ENCODE data around the gene TEAD1.

Gene TEAD1

DNA sequence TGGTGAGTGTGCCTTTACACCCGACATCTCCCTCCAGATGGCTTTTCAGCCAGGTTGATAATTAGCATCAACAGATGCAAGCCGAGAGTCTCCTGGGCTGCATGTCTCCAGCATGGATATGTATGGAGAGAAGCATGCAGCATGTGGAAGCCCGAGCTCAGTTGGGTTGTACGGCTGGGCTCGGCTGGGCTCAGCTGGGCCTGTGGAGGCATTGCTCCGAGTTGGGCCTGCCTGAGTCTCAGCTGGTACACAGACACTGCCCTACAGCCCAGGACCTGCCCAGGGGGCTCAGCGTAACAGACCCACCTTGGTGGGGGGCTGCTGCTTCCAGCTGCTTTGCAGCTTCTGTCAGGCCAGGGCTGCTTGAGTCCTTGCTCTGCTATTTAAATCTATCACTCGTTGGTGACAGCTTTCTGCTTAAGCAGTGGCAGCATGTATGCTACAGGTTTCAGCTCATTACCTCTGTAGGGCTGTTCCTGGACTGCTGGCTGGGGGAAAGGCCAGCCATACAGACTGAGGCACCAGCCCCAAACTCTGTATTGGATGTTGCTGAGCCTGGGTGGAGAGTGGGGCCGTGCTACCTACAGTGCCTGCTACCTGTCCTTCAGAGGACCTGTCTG is 115.5 kb downstream of the TEAD1 start:
- no peak for DNase-seq (ENCODE audit: low read depth)

DNA sequence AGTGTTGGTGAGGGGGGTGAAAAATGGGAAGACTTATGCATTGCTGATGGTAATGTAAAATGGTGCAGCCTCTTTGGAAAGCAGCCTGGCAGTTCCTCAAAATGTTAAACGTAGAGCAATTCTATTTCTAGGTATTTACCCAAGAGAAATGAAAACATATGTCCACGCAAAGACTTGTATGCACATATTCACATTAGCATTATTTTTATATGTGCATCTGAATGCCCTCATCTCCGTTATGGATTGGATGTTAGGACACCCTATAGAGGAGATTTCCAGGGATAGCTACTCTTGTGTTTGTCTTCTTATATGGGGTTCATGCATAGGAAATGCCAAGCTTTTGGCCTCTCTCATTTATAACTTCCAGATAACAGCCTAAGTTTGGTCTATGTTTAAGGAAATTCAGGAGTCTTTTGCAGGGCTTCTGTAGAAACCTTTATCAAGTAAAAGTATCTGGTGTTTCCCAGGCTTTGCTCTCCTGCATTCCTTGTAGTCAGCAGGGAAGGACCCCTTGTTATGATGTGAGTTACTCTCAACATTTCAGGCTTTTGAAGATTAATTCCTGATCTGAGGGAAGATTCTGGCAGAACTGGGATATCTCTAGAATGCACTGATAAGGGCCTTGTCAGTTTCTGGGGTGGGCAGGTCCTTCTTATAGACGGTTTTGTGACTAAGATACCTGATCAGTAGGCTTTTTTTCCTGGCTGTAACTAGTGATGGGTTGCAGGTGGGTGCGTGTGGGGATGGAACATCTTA is 116.8 kb downstream of the TEAD1 start:
- no peak for DNase-seq (ENCODE audit: low read depth)

DNA sequence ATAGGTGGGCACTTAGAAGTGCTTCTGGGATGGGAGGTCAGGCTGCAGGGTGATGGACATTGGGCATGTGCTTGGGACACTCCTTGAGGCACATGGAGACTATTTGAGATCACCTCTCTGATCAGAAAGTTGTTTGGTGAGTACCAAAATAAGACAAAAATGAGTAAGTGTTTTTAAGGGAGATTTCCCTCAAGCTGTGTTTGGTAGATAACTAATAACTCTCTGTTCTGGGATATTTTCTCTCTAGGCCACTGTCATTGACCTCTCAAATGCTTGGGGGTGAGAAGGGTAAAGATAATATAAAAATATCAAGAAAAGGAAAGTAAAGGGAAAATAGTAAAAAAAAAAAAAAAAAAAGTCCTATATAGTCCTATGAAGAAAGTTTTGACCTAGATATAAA is 117.8 kb downstream of the TEAD1 start:
- no peak for DNase-seq (ENCODE audit: low read depth)

DNA sequence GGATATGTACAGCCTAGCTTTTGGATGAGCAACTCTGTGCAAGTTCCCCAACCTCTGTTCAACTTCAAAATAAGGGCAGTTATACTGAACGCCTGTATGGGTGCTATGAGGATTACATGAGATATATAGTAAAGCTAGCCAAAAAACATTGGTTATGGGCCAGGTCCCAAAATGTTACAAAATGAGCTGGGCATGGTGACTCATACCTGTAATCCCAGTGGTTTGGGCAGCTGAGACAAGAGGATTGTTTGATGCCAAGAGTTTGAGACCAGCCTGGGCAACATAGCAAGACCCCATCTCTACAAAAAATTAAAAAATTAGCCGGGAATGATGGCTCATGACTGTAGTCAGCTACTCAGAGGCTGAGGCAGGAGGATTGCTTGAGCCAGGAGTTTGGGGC is 118.4 kb downstream of the TEAD1 start:
- no peak for DNase-seq (ENCODE audit: low read depth)

DNA sequence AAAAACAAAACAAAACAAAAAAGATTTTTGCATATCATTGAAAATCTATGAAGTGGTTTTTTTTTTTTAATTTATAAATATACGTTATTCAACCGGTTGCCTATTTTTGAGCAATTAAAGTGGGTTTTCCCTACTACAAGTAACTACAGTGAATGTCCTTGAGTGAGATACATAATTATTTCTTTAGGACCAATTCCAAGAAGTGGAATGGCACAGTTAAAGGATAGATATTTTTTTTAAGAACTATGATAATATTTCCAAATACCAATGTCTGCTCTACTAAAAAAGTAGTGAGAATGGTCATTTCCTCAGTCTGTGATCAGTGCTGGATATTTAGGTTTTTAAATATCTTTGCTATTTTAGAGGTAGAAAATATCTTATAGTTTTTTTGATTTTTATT is 118.8 kb downstream of the TEAD1 start:
- no peak for DNase-seq (ENCODE audit: low read depth)

DNA sequence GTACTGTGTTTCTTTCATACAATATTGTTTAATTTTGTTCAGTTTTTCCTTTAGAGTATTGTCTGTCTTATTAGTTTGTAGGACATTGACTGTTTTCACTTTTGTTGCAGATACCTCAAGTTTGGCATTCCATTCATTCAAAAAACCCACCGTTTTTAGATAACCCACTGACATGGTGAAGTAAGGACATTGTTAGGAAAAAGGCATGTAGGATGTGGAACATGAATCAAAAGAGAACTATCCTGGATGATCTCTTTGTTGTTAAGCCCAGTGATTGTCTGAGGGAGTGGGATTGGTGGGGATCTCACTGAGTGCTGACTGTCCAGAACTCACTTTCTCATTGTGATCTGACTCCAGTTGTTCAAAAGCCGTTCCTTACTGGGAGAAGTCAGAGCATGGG is 119.3 kb downstream of the TEAD1 start:
- no peak for DNase-seq (ENCODE audit: low read depth)

DNA sequence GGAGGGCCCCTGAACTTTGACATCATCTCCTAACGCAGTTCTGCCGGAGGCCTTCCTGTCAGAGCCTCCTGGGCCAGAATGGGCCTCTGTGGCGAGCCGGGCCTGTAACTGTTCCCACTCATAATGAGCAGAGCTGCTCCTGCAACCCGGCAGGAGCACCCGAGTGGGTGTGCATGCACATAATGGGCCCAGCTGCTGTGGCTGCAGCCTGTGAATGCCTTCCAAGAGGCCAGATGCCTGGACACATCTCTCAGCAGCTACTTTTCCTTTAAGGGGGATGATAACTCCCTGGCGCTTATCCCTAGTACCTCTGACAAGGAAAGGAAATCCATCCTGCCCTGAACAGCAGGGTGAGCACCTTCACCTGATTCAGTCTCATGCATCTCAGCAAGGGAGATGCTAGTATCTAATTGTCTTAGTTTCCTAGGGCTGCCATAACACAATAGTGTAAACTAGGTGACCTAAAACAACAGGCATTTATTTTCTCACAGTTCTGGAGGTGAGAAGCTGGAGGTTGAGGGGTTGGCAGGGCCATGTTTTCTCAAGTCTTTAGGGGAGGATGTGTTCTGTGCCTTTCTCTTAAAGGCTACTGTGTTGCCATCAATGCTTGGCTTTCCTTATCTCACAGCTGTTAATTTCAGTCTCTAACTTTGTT is 120.5 kb downstream of the TEAD1 start:
- no peak for DNase-seq (ENCODE audit: low read depth)

DNA sequence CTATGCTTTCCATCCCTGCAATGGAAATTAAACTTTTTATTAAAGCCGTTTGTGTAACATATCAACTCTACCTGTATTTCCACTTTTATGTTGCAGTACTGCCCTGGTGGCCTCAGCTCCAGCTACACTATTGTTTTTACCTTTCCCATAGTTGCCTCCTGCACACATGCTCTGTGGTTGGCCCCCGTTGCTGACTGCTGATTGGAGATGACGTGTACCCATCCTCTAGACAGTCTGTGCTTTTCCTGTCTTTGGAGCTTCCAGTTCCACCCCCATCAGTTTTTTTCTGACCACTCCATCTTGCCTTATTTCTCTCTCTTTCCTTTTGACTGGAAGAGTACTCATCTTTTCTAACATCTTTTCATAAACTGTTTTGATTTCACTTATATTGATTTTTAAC is 123.8 kb downstream of the TEAD1 start:
- DNase-seq (ENCODE audit: low read depth): no peak

DNA sequence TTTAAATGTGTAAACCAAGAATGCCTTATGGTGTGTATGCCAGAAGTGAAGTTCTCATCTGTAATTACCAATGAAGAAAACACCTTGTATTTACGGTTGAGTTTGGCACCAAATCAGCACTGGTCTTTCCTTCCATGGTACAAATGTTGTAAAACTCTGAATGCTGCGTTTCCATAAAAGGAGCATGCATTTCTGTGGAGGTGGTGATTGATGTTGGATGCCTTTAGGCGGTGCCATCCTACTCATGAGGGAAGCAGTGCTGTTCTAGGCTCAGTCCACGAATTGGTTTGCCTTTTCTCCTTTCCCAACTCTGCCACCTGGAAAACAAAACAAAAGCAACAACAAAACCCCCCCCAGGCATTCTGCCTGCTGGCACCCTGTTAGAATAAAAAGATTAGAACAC is 124.4 kb downstream of the TEAD1 start:
- DNase-seq (ENCODE audit: low read depth): no peak

DNA sequence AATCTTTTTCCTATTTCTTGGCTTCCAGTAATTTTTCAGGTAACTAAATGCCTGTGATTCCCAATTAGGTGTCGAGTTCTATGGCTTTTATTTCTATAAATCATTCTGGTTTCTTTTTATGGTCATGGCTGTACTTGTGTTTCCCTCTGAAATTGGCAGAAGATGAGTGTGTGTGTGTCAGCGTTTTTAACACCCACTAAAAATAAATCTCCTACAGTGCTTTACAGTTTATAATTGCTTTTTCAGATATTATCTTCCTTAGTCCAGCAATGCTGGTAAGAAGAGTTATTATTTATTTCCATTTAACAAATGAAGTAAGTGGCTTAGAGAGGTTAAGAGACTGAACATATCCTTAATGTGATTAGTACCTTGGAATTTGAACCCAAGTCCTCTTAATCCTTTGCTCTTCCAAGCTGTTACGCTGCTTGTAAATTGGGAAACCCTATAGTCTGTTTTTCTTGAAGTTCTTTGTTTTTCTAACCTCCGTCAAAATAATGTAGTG is 125.2 kb downstream of the TEAD1 start:
- no peak for DNase-seq (ENCODE audit: low read depth)

DNA sequence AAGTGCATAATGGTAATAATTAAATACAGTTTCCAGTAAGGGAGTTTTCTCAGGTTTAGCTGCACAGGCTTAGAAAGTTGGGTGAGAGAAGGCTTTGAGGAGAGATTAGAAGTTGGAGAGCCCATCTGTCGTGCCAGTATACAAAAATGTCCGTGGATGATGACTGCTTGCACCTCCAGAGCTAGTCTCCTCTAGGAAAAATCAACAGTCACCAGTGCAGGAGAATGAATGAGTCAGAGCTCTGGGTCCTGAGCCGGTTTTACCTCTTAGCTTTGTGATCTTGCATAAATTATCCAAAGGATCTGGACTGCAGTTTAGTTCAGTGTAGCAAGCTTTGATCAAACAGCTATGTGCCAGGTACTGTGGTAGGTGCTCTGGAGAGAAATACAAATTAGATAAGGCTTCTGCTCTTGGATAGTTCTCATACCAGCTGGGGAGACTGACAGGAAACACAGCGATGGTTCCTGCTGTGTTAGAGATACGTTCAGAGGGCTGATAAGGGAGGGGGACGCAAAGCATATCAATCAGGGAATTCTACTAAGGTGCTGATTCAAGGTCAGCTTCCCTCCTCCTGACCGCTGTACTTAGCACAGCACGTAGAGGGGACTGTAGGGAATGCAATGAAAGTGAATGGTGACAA is 125.9 kb downstream of the TEAD1 start:
- DNase-seq (ENCODE audit: low read depth): no peak

DNA sequence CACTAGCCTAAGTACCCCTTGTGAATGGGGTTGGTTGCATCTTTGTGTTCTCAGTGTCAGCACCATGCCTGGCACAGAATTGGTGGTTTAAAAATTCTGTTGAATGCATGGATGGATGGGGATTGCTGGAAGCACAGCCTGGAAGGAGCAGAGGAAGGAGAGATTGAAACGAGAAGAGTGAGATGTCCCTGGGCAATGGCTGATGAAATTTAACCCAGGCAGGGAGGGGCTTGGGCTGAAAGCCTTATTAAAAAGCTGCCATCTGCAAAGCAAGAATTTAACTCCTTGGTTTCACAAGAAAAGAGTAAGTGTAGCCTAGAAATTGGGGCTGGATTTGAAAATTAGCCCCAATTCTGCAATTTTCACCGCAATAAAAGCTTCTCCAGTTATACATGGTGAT is 126.7 kb downstream of the TEAD1 start:
- DNase-seq (ENCODE audit: low read depth): no peak

DNA sequence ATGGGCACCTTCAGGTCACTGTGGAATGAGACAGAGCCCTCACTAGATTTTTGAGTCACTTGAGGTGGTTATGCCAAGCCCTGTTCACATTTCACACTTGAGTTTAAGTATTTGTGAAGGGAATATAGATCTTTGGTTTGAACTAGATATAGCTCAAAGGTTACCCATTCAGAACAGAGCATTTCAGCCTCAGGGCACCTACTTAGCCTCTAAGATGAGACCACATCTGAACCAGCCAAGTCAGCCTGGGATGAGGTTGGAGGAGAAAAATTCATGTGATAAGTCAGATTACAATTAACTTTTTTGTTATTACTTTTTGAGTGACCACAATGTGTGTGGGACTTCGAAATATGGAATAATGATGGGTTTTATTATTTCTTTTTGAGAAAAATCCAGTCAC is 127.8 kb downstream of the TEAD1 start:
- no peak for DNase-seq (ENCODE audit: low read depth)

DNA sequence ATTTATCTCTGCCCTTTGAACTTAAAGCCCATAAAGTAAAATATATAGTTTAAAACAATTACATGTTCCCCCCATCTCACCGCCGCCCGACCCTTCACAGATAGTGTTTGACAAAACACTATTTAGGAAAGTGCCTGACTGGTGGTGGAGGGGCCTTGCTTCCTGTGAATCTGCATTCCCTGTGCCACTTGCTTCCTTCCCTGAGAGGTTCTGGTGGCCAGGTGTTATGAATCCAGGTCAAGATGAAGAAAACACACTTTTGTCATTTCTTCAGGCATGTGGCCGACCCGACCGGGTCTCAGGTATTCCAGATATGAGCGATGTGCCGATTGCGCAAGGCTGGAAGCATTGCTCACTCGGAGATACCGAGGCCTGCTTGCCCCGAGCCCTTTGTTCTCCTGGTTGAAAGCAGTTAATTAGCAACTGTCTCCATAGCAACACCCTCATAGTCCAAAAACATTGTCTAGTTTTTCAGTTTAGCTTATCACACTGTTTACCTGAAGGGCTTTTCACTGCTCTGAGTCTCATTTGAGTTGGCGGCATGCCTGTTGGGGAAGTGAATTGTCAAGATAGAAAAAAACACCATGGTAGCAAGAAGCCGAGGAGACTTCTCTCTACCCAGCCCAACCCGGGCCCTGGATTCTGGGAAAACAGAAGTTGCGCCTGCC is 128.3 kb downstream of the TEAD1 start:
- DNase-seq (ENCODE audit: low read depth): no peak

DNA sequence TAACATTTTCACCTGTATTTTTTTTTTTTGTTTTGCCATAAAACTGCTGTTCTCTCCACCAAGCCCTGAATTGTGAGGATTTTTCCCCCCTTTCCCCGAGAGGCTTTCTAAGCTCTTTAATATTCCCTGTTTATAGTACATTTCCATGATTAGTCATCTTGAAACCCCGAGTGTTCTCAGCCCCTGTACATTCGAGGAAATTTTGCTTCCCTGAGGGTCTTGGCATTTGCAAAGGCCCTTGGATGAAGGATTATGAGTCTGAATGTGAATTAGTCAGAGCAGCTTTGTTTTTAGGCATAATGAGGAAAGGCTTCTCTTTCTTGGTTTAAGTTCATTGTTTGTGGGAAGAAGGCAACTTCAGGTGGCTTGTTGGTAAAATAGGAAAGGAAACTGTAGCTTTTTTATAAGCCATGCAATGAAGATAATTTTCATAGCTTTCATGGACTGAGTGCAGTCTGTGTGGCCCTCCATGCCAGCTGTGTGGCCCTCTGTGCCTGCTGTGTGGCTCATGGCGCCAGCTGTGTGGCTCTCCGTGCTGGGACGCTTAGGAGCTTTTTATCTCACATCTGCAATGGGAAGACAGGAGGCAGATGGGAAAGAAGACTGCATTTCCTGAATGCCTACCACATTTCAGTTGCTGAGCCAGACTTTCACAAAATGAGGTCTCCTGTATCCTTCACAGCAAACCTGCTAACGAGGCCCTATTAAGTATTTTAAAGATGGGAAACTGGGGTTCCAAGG is 129.0 kb downstream of the TEAD1 start:
- DNase-seq (ENCODE audit: low read depth): no peak

DNA sequence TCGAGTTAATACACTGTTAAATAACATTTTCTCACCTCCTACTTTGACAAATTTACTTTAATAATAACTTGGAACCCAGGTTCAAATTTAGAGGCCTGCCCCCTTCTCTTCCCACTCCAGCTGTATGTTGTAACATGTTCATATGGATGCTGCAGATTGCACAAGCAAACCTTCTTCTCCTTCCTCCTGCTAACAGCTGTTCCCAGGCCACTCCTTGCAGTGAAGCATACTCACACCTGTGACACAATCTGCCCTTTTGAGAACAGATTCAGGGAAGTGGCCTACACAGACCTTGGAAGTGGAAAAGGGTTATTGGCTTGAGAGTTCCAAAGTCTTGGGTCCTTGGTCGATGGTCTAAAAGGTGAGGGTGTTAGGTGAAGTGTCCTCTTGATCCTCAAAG is 131.9 kb downstream of the TEAD1 start:
- no peak for DNase-seq (ENCODE audit: low read depth)

DNA sequence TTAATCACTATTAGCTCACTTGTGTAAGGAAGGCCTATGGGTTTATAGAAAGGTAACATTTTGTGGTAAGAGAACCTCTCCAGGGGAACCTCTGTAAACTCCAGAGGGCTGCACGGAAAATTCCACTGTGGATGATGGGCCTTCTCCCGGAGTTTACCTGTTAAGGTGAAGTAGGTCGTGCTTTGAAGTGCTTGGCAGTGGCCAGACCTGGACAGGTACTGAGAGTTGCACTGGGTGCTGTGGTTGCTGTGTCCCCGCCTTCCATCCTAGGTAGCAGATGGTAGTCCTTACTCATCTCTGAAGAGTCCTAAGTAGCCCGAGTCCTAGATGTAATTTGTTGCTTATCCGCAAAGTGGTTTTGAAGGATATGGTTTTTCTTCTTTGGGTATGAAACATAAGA is 133.4 kb downstream of the TEAD1 start:
- no peak for DNase-seq (ENCODE audit: low read depth)

DNA sequence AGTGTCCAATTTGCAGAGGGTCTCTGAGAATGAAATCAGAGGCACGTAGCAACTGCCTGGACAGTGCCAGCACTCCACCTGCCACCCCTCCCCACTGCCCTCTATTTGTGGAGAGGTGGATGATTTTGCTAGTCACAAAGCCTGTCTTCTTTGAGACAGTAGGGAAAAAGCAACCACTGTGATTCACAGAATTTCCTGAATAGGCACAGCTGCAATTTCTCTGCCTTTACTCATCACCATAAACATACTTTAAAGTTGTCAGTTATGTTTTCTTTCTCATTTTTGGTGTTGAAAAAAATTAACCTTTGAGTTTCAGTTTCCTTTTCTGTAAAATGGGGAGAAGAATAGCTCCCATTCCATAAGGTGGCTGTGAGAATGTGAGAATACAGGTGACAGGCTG is 134.3 kb downstream of the TEAD1 start:
- no peak for DNase-seq (ENCODE audit: low read depth)

DNA sequence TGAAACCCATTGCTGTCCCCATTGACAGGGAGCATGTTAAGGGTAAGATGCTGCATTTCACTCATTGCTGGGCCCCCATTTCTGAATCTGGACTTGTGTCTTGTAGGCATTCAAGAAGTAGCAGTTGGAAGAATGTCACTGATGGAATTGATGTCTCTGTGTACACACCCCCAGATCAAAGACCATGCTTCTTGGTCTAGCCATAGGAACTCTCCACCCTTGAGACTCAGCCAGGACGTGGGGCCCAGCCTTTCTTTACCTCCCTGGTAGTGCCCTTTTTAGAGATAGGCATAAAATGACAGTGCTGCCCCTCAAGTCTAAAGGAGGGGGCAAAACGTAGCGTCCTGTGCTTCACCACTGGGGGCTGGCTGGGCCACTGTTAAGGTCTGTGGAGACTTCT is 135.1 kb downstream of the TEAD1 start:
- DNase-seq (ENCODE audit: low read depth): no peak

DNA sequence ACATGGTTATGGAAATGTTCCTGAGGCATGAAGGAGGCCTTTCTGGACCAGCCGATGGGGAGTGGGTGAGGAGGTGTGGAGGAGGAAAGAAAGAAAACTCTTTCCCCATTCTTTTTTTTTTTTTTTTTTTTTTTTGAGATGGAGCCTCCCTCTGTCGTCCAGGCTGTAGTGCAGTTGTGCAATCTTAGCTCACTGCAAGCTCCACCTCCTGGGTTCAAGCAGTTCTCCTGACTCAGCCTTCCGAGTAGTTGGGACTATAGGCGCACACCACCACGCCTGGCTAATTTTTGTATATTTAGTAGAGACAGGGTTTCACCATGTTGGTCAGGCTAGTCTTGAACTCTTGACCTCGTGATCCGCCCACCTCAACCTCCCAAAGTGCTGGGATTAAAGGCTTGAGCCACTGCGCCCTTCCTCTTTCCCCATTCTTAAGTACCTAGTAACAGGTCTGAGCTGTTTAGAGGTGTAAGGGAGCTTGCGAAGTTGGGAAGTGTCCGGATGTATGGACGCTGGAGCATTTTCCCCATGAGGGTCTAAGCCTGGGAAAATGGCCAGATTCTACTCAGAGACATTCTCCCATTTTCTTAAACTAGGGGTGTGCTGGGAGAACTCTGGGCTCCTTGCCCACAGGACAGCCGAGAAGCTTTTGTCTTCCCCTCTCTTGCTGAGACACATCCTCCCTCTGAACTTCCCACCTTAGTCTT is 135.8 kb downstream of the TEAD1 start:
- DNase-seq (ENCODE audit: low read depth): no peak

DNA sequence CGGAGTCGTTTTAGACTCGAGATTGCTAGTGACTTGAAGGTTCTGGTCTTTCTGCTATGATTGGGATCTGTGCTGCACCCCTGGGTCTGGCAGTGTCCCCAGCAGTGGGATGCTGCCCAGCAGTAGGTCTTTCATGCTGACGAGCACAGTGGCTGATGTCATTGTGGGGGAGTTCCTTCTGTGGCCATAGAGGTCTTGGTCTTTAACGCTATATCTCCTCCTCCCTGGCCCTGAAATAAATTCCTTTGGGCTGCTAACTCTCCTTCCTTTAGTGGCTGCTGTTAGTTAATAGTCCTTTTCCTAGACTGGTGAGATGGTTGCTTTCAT is 136.3 kb downstream of the TEAD1 start:
- DNase-seq (ENCODE audit: low read depth): no peak

All from activated T-helper 1 cell treated with Interleukin-2 at 50 U/mL for 16 hours (primary cell).